SK-N-SH (cell line): ENCODE data around the gene WTIP. TPM values are rescaled to one million over a fixed set of nuclear protein-coding genes. Genes with fewer than 3 reads are reported as not detected.

Source experiments
- CTCF ChIA-PET: fragments of 300-600, 350-600 bp; formaldehyde crosslinking; extraction: SDS; loops from one replicate; lab custom pipeline; 2021; lab: Yijun Ruan, JAX
- POLR2A ChIA-PET: fragments of 350-600 bp; sonication (Branson Sonifier 250); formaldehyde crosslinking; extraction: SDS; loops from one replicate; lab custom pipeline; 2020; ENCODE audit warnings: antibody characterized with exemption, inconsistent platforms; lab: Yijun Ruan, JAX
- DNase-seq: peaks from one replicate; pipeline ENCODE4 v3.0.0; 2012
- H2AFZ ChIP-seq: fragments of 200-600 bp; sonication (generic); 2 replicates; pipeline ENCODE4 v1.8.1; 2016; ENCODE audit warnings: antibody characterized with exemption, mild to moderate bottlenecking, low read depth
- H3F3A ChIP-seq: fragments of 200-600 bp; sonication (generic); replicated peaks from 2 replicates; pipeline ENCODE3; 2016; ENCODE audit warnings: antibody characterized with exemption, mild to moderate bottlenecking; ENCODE audit not compliant: insufficient read depth
- H3K27ac ChIP-seq, 2 experiments: fragments of 200-500 bp in 1 of 2; fragments of 200-600 bp in 1 of 2; sonication (Bioruptor generic) in 1 of 2; sonication (generic), shearing (Covaris generic) in 1 of 2; 2 replicates each; pipeline versions ENCODE4 v1.5.1 to v1.6.1; 2014 to 2016; ENCODE audit warnings: low read depth in 2 of 2, inconsistent platforms in 1 of 2, low read length in 1 of 2, mild to moderate bottlenecking in 1 of 2, mixed read lengths in 1 of 2
- H3K27me3 ChIP-seq: fragments of 200-600 bp; sonication (generic), shearing (Covaris generic); 2 replicates; pipeline ENCODE4 v1.6.1; 2016; ENCODE audit warnings: mixed run types; ENCODE audit not compliant: insufficient read depth
- H3K36me3 ChIP-seq, 2 experiments: fragments of 200-500 bp in 1 of 2; fragments of 200-600 bp in 1 of 2; sonication (Bioruptor generic) in 1 of 2; sonication (generic) in 1 of 2; replicated peaks in 1 of 2; 2 replicates each; pipeline versions ENCODE3 to v1.5.1; 2014 to 2016; ENCODE audit warnings: low read length in 1 of 2, mild to moderate bottlenecking in 1 of 2; ENCODE audit not compliant: insufficient read depth in 2 of 2, control insufficient read depth in 1 of 2
- H3K4me1 ChIP-seq, 2 experiments: fragments of 200-500 bp in 1 of 2; fragments of 200-600 bp in 1 of 2; sonication (Bioruptor generic) in 1 of 2; sonication (generic), shearing (Covaris generic) in 1 of 2; 2 replicates each; pipeline versions ENCODE4 v1.5.1 to v1.6.1; 2014 to 2016; ENCODE audit warnings: low read depth in 1 of 2, low read length in 1 of 2, mixed run types in 1 of 2; ENCODE audit not compliant: insufficient read depth in 2 of 2, control insufficient read depth in 1 of 2
- H3K4me2 ChIP-seq: fragments of 200-600 bp; sonication (generic), shearing (Covaris generic); 2 replicates; pipeline ENCODE4 v1.6.1; 2017; ENCODE audit warnings: mixed run types
- H3K4me3 ChIP-seq, 2 experiments: fragments of 200-500 bp in 1 of 2; fragments of 200-600 bp in 1 of 2; sonication (Bioruptor generic) in 1 of 2; sonication (generic), shearing (Covaris generic) in 1 of 2; 2 replicates each; pipeline versions ENCODE4 v1.5.1 to v1.8.1; 2014 to 2016; ENCODE audit warnings: low read depth in 2 of 2, inconsistent platforms in 1 of 2, low read length in 1 of 2, mild to moderate bottlenecking in 1 of 2, mixed read lengths in 1 of 2, moderate library complexity in 1 of 2
- H3K79me2 ChIP-seq: fragments of 200-600 bp; sonication (generic); 2 replicates; pipeline ENCODE4 v1.8.1; 2017; ENCODE audit warnings: mild to moderate bottlenecking; ENCODE audit not compliant: insufficient read depth
- H3K9ac ChIP-seq: fragments of 200-600 bp; sonication (generic); 2 replicates; pipeline ENCODE4 v1.6.1; 2017; ENCODE audit warnings: mixed run types
- H3K9me2 ChIP-seq: fragments of 200-600 bp; sonication (generic); 2 replicates; pipeline ENCODE4 v1.6.1; 2017; ENCODE audit warnings: mixed run types
- H3K9me3 ChIP-seq: fragments of 200-600 bp; sonication (generic); 2 replicates; pipeline ENCODE4 v1.6.1; 2017; ENCODE audit warnings: mixed run types, mild to moderate bottlenecking, moderate library complexity
- H4K20me1 ChIP-seq: fragments of 200-600 bp; sonication (generic); 2 replicates; pipeline ENCODE4 v1.6.1; 2017; ENCODE audit warnings: mild to moderate bottlenecking, mixed run types; ENCODE audit not compliant: insufficient read depth
- RFX5 ChIP-seq: IDR thresholded peaks from 2 replicates; pipeline ENCODE4 v1.6.1; 2012; ENCODE audit warnings: mild to moderate bottlenecking, improper control_type of control experiment, low read length
- TCF12 ChIP-seq: IDR thresholded peaks from 2 replicates; pipeline ENCODE4 v1.4.0; 2012
- TEAD4 ChIP-seq: IDR thresholded peaks from 2 replicates; pipeline ENCODE4 v1.4.0; 2012; ENCODE audit warnings: mild to moderate bottlenecking, borderline replicate concordance; ENCODE audit not compliant: insufficient read depth
- USF1 ChIP-seq: IDR thresholded peaks from 2 replicates; pipeline ENCODE4 v1.4.0; 2012; ENCODE audit warnings: low read depth, borderline replicate concordance
- USF2 ChIP-seq: fragments of 150-350 bp; IDR thresholded peaks from 2 replicates; pipeline ENCODE4 v1.6.1; 2017; ENCODE audit warnings: antibody characterized with exemption, low read length, low read depth, borderline replicate concordance
- WGBS: methylation state at CpG from one replicate; pipeline ENCODE4 v1.1.6; 2017; ENCODE audit warnings: low lambda C conversion rate; 5-methylcytosine and 5-hydroxymethylcytosine counted together
- polyA plus RNA-seq, 3 experiments: library from polyadenylated mRNA; depleted of rRNA; stranded (reverse); fragments of >200 nt; gene quantifications; 2 replicates each; pipeline ENCODE4 v1.2.3, GENCODE V29; 2012

WTIP gene
- polyA plus RNA-seq, 1 of the 3 experiments (the other 2 are of a cell fraction) = 27.7 TPM

- Histone ChIP-seq H3K27me3 (no peaks in the 10 kb centered on the region; the same call in 1 of the 2 replicates), H2AFZ (no peak overlapping the region), H3K9ac (no peak overlapping the region), H3K79me2 (no peaks in the 10 kb centered on the region), H4K20me1 (no peaks in the 10 kb centered on the region), H3K4me2 (no peak overlapping the region), H3K9me2 (no peaks in the 10 kb centered on the region), H3K9me3 (no peaks in the 10 kb centered on the region), H3K27ac (no peak overlapping the region), H3K4me1 (no peaks in the 10 kb centered on the region), H3K4me3 (no peak overlapping the region), H3K36me3 (no peaks in the 10 kb centered on the region), H3F3A (no peaks in the 10 kb centered on the region)
- CTCF ChIA-PET = no interaction called here
- TF ChIP-seq USF1 = no peak
- TF ChIP-seq TCF12 = no peak
- TF ChIP-seq RFX5 = no peak
- no peak for TF ChIP-seq TEAD4
- TF ChIP-seq USF2 = no peak
- POLR2A ChIA-PET = no interaction called here
- 24% methylated on average over 6 of the region's 6 CpGs for WGBS
- DNase-seq = no peak
Observed at GRCh38 chr19:34560229-34560628, 78.7 kb downstream of the WTIP start.

Other genes with a start within 250 kb of the WTIP start
- 9.7 and 10.9 TPM in 2 replicates for gene GARRE1, start 227.2 kb upstream of the WTIP start, polyA plus RNA-seq (2012; rRNA removed)
- gene GPI, start 116.6 kb upstream of the WTIP start, polyA plus RNA-seq (2012; rRNA removed) = 82.7 and 144 TPM in 2 replicates
- gene PDCD2L, start 77.4 kb upstream of the WTIP start, polyA plus RNA-seq (2012; rRNA removed) = 20.8 and 22.3 TPM in 2 replicates
- gene UBA2, start 53.4 kb upstream of the WTIP start, polyA plus RNA-seq (2012; rRNA removed) = 117 and 133 TPM in 2 replicates
- gene SCGB2B2, start 195.4 kb downstream of the WTIP start, polyA plus RNA-seq (2012; rRNA removed) = 0.03 TPM in 2 replicates
- gene ZNF302, start 195.9 kb downstream of the WTIP start, polyA plus RNA-seq (2012; rRNA removed) = 14.3 and 17.9 TPM in 2 replicates